CD4-positive, alpha-beta T cell (primary cell): ENCODE measurements around the gene TMEM114. TPM values are rescaled to one million over a fixed set of nuclear protein-coding genes. Genes with fewer than 3 reads are reported as not detected.

Experiments
- ATAC-seq: fragments of 200-7000 bp; cut with Tn5 transposase; one replicate; pipeline ENCODE4 v1.10.0; 2022; ENCODE audit warnings: mild to moderate bottlenecking; ENCODE audit not compliant: poor library complexity
- CTCF ChIA-PET: fragments of 350-600 bp; sonication (Branson Sonifier 250); formaldehyde crosslinking; loops from one replicate; lab custom pipeline; 2021; ENCODE audit warnings: antibody characterized with exemption, inconsistent platforms; lab: Charles Lee
- POLR2A ChIA-PET: fragments of 350-600 bp; sonication (Branson Sonifier 250); formaldehyde crosslinking; loops from one replicate; lab custom pipeline; 2021; ENCODE audit warnings: antibody characterized with exemption, inconsistent platforms; lab: Charles Lee
- DNase-seq, 14 experiments: peaks; one replicate each; pipeline ENCODE4 v3.0.0-alpha.2; 2013 to 2020; ENCODE audit warnings: mixed read lengths in 2 of 14
- H3K27ac ChIP-seq, 2 donors: one replicate each; pipeline versions ENCODE4 v1.5.1 to v1.7.0; 2013; ENCODE audit warnings: low read length in 2 of 2, low read depth in 1 of 2, mild to moderate bottlenecking in 1 of 2
- H3K27me3 ChIP-seq, 2 experiments: 1 replicate in 1 of 2; 2 replicates in 1 of 2; pipeline versions ENCODE4 v1.6.1 to v1.7.0; 2013; ENCODE audit warnings: low read length in 2 of 2, control low read depth in 1 of 2, mild to moderate bottlenecking in 1 of 2, moderate library complexity in 1 of 2; ENCODE audit not compliant: insufficient read depth in 2 of 2, control insufficient read depth in 1 of 2
- H3K36me3 ChIP-seq: one replicate; pipeline ENCODE4 v1.6.1; 2013; ENCODE audit warnings: low read length, control low read depth; ENCODE audit not compliant: insufficient read depth
- H3K4me1 ChIP-seq: one replicate; pipeline ENCODE4 v1.6.1; 2013; ENCODE audit warnings: low read length, control low read depth; ENCODE audit not compliant: insufficient read depth
- H3K4me3 ChIP-seq: one replicate; pipeline ENCODE4 v1.5.1; 2013; ENCODE audit warnings: mild to moderate bottlenecking, low read length, moderate library complexity
- H3K9me3 ChIP-seq, 2 experiments: 1 replicate in 1 of 2; 2 replicates in 1 of 2; pipeline versions ENCODE4 v1.6.1 to v1.7.0; 2013; ENCODE audit warnings: low read length in 2 of 2, mild to moderate bottlenecking in 2 of 2, control low read depth in 1 of 2, moderate library complexity in 1 of 2; ENCODE audit not compliant: control insufficient read depth in 1 of 2, insufficient read depth in 1 of 2
- H3K27ac Mint-ChIP-seq: one replicate; pipeline ENCODE4 v1.8.0; 2020; ENCODE audit warnings: mixed read lengths
- H3K27me3 Mint-ChIP-seq: one replicate; pipeline ENCODE4 v1.8.0; 2021; ENCODE audit warnings: mixed read lengths
- H3K36me3 Mint-ChIP-seq: one replicate; pipeline ENCODE4 v1.8.0; 2021; ENCODE audit warnings: low read depth, mixed read lengths
- H3K4me1 Mint-ChIP-seq: one replicate; pipeline ENCODE4 v1.8.0; 2021; ENCODE audit warnings: low read depth, mixed read lengths
- H3K4me3 Mint-ChIP-seq: one replicate; pipeline ENCODE4 v1.8.0; 2020; ENCODE audit warnings: mild to moderate bottlenecking, mixed read lengths
- H3K9me3 Mint-ChIP-seq: one replicate; pipeline ENCODE4 v1.8.0; 2020; ENCODE audit warnings: mixed read lengths
- CTCF ChIP-seq: fragments of 200-600 bp; IDR thresholded peaks from one replicate; pipeline ENCODE4 v1.8.0; 2022; ENCODE audit warnings: antibody characterized with exemption, mild to moderate bottlenecking
- intact Hi-C, 2 experiments: fragments of 100-400 bp; cut with DNase I in 1 of 2; cut with micrococcal nuclease in 1 of 2; formaldehyde crosslinking; loops; one replicate each; pipeline versions ENCODE4 v1.15.1 to v1.9.0; 2023 to 2025; cut with DNase I, micrococcal nuclease
- total RNA-seq, 174 experiments: library from RNA in 2 of 174; stranded (reverse) in 2 of 174; gene quantifications; one replicate each; pipeline ENCODE4 v1.2.3 and lab custom pipeline; 2021 to 2026

TMEM114 gene
- total RNA-seq, 2 experiments from 2014 or later: not detected

GRCh38 chr16:8620535-8620934 is 30.2 kb upstream of the TMEM114 start:
- CTCF ChIA-PET: no interaction called here
- H3K27ac Mint-ChIP-seq: peak overlapping the region; percentile 84
- intact Hi-C loops: loop anchor here (2.0 to 5.0 kb wide), 4 partner anchors 54 to 344 kb away; partner anchors contain the start of genes ABAT (in 1 of the 2), PMM2 (in 1 of the 2) and TMEM186 (in 1 of the 2)

GRCh38 chr16:8619671-8620370 is 29.5 kb upstream of the TMEM114 start:
- CTCF ChIA-PET: no interaction called here
- no peak for ATAC-seq
- intact Hi-C loops: loop anchor here (2.0 to 5.0 kb wide), 5 partner anchors 55 to 345 kb away; partner anchors contain the start of genes ABAT (in 1 of the 2), PMM2 (in 1 of the 2) and TMEM186 (in 1 of the 2)
- Mint-ChIP-seq H3K4me1 (peaks cover 18% of the 10 kb centered on the region), H3K4me3 (peak overlapping the region; percentile 94), H3K27me3 (peaks cover 10% of the 10 kb centered on the region), H3K36me3 (peaks cover 10% of the 10 kb centered on the region), H3K27ac (no peak overlapping the region), H3K9me3 (no peaks in the 10 kb centered on the region)
- no peaks in the 10 kb centered on the region for H3K36me3 ChIP-seq
- TF ChIP-seq CTCF: no peak
- POLR2A ChIA-PET: no interaction called here
- no peaks in the 10 kb centered on the region for H3K9me3 ChIP-seq
- peaks cover 0 to 8% of the 10 kb centered on the region in 2 experiments for H3K27me3 ChIP-seq
- no peak overlapping the region for H3K27ac ChIP-seq
- no peak overlapping the region for H3K4me3 ChIP-seq
- DNase-seq: no peak
- H3K4me1 ChIP-seq: peaks cover 18% of the 10 kb centered on the region

More at GRCh38 chr16:8620535-8620934, 30.2 kb upstream of the TMEM114 start:
- H3K27me3 Mint-ChIP-seq: peaks cover 10% of the 10 kb centered on the region
- H3K4me3 Mint-ChIP-seq: peak overlapping the region; percentile 94
- DNase-seq: no peak
- Histone ChIP-seq H3K27ac (no peak overlapping the region), H3K4me3 (no peak overlapping the region), H3K9me3 (no peaks in the 10 kb centered on the region), H3K27me3 (peaks cover 0 to 3% of the 10 kb centered on the region in 2 experiments), H3K36me3 (peaks cover 3% of the 10 kb centered on the region), H3K4me1 (peaks cover 20% of the 10 kb centered on the region)
- no peak for TF ChIP-seq CTCF
- POLR2A ChIA-PET: no interaction called here
- peaks cover 22% of the 10 kb centered on the region for H3K4me1 Mint-ChIP-seq
- no peak for ATAC-seq
- peaks cover 16% of the 10 kb centered on the region for H3K36me3 Mint-ChIP-seq
- no peaks in the 10 kb centered on the region for H3K9me3 Mint-ChIP-seq

GRCh38 chr16:8614435-8615029 is 24.2 kb upstream of the TMEM114 start:
- ATAC-seq (no peak), DNase-seq (no peak)
- TF ChIP-seq CTCF: no peak
- Histone ChIP-seq H3K4me1 (no peaks in the 10 kb centered on the region), H3K27ac (no peak overlapping the region), H3K9me3 (no peaks in the 10 kb centered on the region), H3K36me3 (no peaks in the 10 kb centered on the region), H3K4me3 (no peak overlapping the region), H3K27me3 (peaks cover 12 to 15% of the 10 kb centered on the region in 2 experiments)
- no peak overlapping the region for H3K27ac Mint-ChIP-seq
- no peak overlapping the region for H3K4me3 Mint-ChIP-seq
- CTCF ChIA-PET: no interaction called here
- H3K4me1 Mint-ChIP-seq: no peaks in the 10 kb centered on the region
- no peaks in the 10 kb centered on the region for H3K36me3 Mint-ChIP-seq
- peaks cover 40% of the 10 kb centered on the region for H3K27me3 Mint-ChIP-seq
- H3K9me3 Mint-ChIP-seq: no peaks in the 10 kb centered on the region
- POLR2A ChIA-PET: no interaction called here
- intact Hi-C loops: no loop called here
